ENCODE measurements around the gene CHAC1. TPM values are rescaled to one million over a fixed set of nuclear protein-coding genes. Genes with fewer than 3 reads are reported as not detected.
A peak's percentile ranks its signal among the peaks of the same experiment; 100 is the strongest.

CHAC1 gene
- total and polyA plus RNA-seq, 10 donors: 0.39 to 5.5 (median 1.6) TPM

DNA sequence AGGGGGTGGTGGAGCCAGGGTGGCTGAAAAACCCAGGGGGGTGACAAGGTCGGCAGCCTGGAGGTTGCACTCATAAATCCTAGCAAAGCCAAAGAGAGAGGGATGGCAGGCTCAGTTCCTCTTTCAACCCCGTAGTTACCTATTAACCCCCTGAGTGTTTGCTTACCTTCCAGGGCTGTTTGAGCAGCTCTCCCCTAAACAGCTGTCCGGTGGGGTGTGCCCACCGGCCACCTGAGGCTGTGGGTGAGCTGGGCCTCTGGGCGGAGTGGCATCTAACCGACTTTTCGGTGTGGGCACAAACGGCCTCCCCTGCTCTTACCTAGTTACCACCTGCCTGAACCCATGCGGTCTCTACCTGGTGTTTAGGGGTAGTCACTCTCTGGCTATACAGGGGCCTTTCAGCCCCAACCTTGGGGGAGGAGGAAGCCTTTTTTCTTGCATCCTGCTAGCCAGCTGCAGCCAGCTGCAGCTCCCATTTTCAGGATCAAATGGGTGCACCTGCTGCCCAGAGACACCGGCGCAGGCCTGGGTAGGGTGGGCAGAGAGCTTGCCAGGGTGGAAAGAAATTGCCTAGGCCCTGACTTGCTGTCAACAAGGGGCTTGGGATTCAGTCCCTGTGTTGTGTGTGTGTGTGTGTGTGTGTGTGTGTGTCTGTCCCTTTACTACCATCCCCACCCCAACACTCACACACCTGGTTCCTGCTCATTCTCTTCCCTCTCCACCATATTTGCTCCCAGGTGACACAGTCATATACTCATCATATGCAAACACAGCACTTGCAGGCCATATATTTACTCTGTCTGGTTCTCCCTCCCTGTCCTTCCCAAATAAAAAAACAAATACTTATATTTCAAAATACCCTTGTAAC, 20.4 kb upstream of the CHAC1 start:
- no peak for DNase-seq
- Histone ChIP-seq H3K27me3 (replicated peaks in 1 of 7) (peaks cover 0 to 47% (median 34%) of the 10 kb centered on the region in 7 donors), H3K36me3 (peaks cover 0 to 29% (median 3%) of the 10 kb centered on the region in 6 donors), H3K4me1 (peaks cover 35 to 97% (median 72%) of the 10 kb centered on the region in 6 donors), H3K27ac (peak overlapping the region in 2 of 8 donors; percentile 38 to 74), H3K4me3 (peak overlapping the region in 4 of 8 donors; percentile 49 to 87 (median 60)), H3K9me3 (no peaks in the 10 kb centered on the region)
- intact Hi-C loops (cut with DNase I; ENCODE audit: low total_unique reads): no loop called here
- no peak for TF ChIP-seq POLR2A (IDR thresholded peaks at IDR 0.05)
- TF ChIP-seq POLR2AphosphoS5 (IDR thresholded peaks at IDR 0.05): no peak
- TF ChIP-seq, protein P1, sequence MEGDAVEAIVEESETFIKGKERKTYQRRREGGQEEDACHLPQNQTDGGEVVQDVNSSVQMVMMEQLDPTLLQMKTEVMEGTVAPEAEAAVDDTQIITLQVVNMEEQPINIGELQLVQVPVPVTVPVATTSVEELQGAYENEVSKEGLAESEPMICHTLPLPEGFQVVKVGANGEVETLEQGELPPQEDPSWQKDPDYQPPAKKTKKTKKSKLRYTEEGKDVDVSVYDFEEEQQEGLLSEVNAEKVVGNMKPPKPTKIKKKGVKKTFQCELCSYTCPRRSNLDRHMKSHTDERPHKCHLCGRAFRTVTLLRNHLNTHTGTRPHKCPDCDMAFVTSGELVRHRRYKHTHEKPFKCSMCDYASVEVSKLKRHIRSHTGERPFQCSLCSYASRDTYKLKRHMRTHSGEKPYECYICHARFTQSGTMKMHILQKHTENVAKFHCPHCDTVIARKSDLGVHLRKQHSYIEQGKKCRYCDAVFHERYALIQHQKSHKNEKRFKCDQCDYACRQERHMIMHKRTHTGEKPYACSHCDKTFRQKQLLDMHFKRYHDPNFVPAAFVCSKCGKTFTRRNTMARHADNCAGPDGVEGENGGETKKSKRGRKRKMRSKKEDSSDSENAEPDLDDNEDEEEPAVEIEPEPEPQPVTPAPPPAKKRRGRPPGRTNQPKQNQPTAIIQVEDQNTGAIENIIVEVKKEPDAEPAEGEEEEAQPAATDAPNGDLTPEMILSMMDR (IDR thresholded peaks at IDR 0.05 in 8 of 11, conservative IDR thresholded peaks at IDR 0.05 in 3 of 11): no peak
- WGBS, 5 donors: 63 to 73% (median 64%) methylated on average over 10 to 11 of the region's 11 CpGs

DNA sequence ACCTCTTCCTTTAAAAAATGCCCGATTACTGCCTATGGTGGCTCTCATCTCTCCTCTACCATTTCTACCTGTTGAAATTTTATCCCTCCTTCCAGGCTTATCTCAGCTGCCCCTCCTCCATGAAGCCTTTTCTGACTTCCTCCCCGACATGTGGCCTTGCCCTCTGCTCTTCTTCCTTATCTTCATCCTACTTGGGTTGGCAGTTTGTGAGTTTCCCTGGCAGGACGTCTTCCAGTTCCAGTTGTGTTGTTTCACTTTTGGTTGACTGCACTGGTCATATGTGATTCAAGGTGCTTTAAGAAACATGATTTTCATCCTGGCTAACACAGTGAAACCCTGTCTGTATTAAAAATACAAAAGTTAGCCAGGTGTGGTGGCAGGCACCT, 19.8 kb upstream of the CHAC1 start:
- Histone ChIP-seq H3K4me1 (peaks cover 29 to 97% (median 71%) of the 10 kb centered on the region in 6 donors), H3K27ac (peak overlapping the region in 2 of 8 donors; percentile 38 to 39), H3K36me3 (peaks cover 0 to 29% (median 3%) of the 10 kb centered on the region in 6 donors), H3K9me3 (no peaks in the 10 kb centered on the region), H3K4me3 (peak overlapping the region in 2 of 8 donors; percentile 53 to 87), H3K27me3 (replicated peaks in 1 of 7) (peaks cover 0 to 41% (median 28%) of the 10 kb centered on the region in 7 donors)
- intact Hi-C loops (cut with DNase I; ENCODE audit: low total_unique reads): no loop called here
- no peak for DNase-seq
- WGBS, 5 donors: 37 to 58% (median 46%) methylated on average over 3 of the region's 3 CpGs
- TF ChIP-seq POLR2A (IDR thresholded peaks at IDR 0.05): no peak
- no peak for TF ChIP-seq POLR2AphosphoS5 (IDR thresholded peaks at IDR 0.05)
- TF ChIP-seq, protein P1 (IDR thresholded peaks at IDR 0.05 in 8 of 11, conservative IDR thresholded peaks at IDR 0.05 in 3 of 11): no peak

DNA sequence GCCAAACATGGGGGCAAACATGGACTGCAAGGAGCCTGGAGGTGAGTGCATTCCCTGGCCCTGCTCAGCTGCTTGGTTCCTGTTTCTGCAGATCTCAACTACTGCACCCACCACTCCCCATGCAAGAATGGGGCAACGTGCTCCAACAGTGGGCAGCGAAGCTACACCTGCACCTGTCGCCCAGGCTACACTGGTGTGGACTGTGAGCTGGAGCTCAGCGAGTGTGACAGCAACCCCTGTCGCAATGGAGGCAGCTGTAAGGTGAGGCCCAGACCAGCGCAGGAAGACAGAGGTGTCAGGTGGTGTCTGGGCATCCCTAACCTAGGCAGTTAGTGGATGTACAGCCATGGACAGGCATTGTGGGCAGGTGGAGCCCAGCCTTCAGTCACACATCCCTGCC, 18.8 kb upstream of the CHAC1 start:
- TF ChIP-seq POLR2A (IDR thresholded peaks at IDR 0.05) (no peak), POLR2AphosphoS5 (IDR thresholded peaks at IDR 0.05) (no peak)
- TF ChIP-seq, protein P1 (IDR thresholded peaks at IDR 0.05 in 8 of 11, conservative IDR thresholded peaks at IDR 0.05 in 3 of 11): no peak
- peaks cover 0 to 29% (median 3%) of the 10 kb centered on the region in 6 donors for H3K36me3 ChIP-seq
- H3K4me1 ChIP-seq: peaks cover 20 to 97% (median 67%) of the 10 kb centered on the region in 6 donors
- H3K4me3 ChIP-seq: no peak overlapping the region
- no peaks in the 10 kb centered on the region for H3K9me3 ChIP-seq
- 82 to 89% (median 84%) methylated on average over 3 to 6 of the region's 6 CpGs for WGBS, 5 donors
- H3K27me3 ChIP-seq (replicated peaks in 1 of 7): peaks cover 0 to 32% (median 19%) of the 10 kb centered on the region in 7 donors
- intact Hi-C loops (cut with DNase I; ENCODE audit: low total_unique reads): no loop called here
- H3K27ac ChIP-seq: no peak overlapping the region
- no peak for DNase-seq

DNA sequence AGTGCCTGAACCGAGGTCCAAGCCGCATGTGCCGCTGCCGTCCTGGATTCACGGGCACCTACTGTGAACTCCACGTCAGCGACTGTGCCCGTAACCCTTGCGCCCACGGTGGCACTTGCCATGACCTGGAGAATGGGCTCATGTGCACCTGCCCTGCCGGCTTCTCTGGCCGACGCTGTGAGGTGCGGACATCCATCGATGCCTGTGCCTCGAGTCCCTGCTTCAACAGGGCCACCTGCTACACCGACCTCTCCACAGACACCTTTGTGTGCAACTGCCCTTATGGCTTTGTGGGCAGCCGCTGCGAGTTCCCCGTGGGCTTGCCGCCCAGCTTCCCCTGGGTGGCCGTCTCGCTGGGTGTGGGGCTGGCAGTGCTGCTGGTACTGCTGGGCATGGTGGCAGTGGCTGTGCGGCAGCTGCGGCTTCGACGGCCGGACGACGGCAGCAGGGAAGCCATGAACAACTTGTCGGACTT, 17.0 kb upstream of the CHAC1 start:
- H3K27ac ChIP-seq: peak overlapping the region in 1 of 8 donors; percentile 91
- 88 to 97% (median 95%) methylated on average over 22 to 31 of the region's 31 CpGs for whole genome bisulfite sequencing, 5 donors
- H3K4me1 ChIP-seq: peaks cover 20 to 97% (median 66%) of the 10 kb centered on the region in 6 donors
- peaks cover 0 to 13% (median under 1%) of the 10 kb centered on the region in 7 donors for H3K27me3 ChIP-seq (replicated peaks in 1 of 7)
- no peaks in the 10 kb centered on the region for H3K9me3 ChIP-seq
- intact Hi-C loops (cut with DNase I; ENCODE audit: low total_unique reads): no loop called here
- peaks cover 0 to 29% (median 3%) of the 10 kb centered on the region in 6 donors for H3K36me3 ChIP-seq
- peak overlapping the region in 1 of 8 donors; percentile 15 for H3K4me3 ChIP-seq
- TF ChIP-seq POLR2A (IDR thresholded peaks at IDR 0.05): no peak
- TF ChIP-seq POLR2AphosphoS5 (IDR thresholded peaks at IDR 0.05): no peak
- TF ChIP-seq, protein P1 (IDR thresholded peaks at IDR 0.05 in 8 of 11, conservative IDR thresholded peaks at IDR 0.05 in 3 of 11): no peak
- DNase-seq: no peak
